NCI-H1694 treated with DMSO at 0.1 percent for 48 hours (cell line): Measurements from ENCODE around the gene FEM1B.

ENCODE experiments used
- DNase-seq: peaks from one replicate; lab custom pipeline; 2025; lab: John Stamatoyannopoulos, UW

The FEM1B gene

DNA sequence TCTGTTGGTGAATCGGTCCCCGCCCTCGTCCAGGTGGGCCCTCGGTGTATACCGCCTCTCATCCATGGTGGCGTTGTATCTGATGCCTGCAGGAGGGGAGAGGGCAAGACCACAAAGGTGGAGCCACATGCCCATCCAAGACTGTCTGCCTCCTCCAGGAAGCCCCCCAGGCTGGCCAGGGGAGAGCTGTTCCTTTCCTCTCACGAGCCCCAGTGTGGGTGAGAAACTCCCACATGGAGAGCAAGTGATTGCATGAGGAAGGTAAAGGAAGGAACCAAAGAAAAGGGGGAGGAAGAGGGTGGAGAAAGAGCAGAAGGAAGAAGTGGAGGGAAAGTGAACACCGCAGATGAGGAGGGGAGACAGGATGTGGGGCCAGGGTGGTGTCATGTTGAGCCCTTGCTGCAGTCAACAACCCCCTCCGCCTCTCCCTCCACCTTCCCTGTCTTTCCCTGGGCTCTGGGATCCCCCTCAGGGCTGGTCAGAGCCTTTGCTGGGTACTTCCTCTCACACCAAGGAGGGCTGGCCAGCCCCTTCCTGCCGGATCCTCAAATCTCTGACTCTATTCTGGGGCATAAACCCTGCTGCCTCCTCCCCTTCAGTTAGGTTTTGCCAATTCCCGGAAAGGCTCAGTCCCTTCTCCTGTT is 49.3 kb downstream of the FEM1B start:
- DNase-seq, result no peak

DNA sequence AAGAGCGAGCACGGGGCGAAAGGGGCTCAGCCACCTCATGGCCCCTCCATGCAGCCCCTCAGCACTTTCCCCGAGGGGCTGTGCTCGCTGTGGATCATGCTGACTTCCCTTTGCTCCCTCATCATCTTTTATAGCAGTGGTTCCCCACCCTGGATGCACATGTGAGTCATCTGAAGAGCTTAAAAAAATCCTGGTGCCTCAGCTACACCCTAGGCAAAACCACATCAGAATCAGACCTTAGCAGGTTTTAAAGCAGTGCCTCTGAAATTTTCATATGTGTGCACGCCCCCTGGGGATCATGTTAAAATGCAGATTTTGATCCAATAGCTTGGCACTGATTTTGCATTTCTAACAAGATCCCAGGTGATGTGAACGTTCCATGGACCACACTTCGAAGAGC is 50.9 kb downstream of the FEM1B start:
- no peak for DNase-seq

DNA sequence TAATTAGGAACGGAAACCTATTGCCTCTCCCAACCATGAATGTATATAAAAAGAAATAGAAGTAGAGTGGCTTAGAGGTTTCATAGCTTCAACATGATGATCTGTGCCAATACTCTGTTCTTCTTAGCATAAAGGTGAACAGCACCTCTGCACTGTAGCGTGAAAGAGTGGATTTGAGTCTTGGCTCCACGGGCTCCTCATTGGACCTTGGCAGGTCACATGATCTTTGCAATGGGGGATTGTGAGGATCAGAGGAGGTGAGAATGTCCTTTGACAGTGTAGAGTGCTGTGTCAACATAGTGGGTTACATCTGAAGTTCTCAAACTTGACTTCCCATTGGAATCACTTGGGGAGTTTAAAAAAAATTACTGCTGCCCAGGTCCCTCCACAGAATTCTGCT is 51.4 kb downstream of the FEM1B start:
- no peak for DNase-seq

- no peak for DNase-seq
Observed at GRCh38 chr15:68330416-68330815, 52.9 kb downstream of the FEM1B start.

GRCh38 chr15:68330901-68331300 is 53.4 kb downstream of the FEM1B start:
- no peak for DNase-seq

GRCh38 chr15:68332266-68332665 is 54.7 kb downstream of the FEM1B start:
- DNase-seq, result no peak

GRCh38 chr15:68333775-68334470 is 56.4 kb downstream of the FEM1B start:
- DNase-seq, result no peak

DNA sequence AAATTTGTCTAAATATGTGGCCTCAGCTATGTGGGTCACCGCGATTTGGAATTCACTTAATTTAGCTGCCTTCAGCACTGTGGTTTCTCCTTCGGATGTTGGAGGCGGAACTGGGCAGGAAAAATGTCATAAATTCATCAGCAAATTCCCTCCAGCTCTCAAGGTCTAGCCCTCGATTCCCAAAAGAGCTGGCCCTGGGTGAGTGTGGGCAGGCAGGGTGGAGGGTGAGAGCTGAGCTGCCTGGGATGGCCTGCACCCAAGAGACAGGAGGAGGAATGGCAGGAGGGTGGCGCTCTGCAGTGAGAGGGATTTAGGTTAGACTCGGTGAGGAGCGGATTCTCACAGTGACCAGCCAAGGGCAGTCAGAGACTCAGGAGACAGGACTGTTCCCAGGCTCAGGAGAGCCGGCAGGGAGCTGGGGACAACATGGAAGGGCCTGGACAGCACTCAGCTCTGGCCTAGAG is 57.1 kb downstream of the FEM1B start:
- DNase-seq, result no peak

GRCh38 chr15:68335251-68335650 is 57.7 kb downstream of the FEM1B start:
- peak; percentile 72 for DNase-seq

GRCh38 chr15:68335655-68336054 is 58.1 kb downstream of the FEM1B start:
- no peak for DNase-seq

GRCh38 chr15:68336516-68336915 is 59.0 kb downstream of the FEM1B start:
- DNase-seq, result no peak

DNA sequence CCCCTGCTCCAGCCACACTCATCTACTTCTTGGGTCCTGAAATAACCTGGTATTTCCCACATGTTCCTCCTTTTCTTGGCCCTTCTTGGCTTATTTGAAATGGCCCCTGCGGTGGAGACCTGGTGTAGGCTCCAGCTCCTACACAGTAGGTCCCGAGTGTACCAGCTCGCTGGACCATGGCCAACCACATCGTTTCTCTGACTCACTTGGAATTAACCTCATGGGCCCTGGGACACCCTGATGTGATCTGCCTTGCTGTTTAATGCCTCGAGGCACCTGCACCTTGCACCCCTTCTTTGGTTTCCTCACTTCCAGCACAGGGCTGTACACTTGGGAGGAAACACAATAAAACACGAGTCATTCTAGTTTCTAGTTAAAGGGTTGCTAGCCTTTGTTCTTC is 60.3 kb downstream of the FEM1B start:
- DNase-seq, result no peak

DNA sequence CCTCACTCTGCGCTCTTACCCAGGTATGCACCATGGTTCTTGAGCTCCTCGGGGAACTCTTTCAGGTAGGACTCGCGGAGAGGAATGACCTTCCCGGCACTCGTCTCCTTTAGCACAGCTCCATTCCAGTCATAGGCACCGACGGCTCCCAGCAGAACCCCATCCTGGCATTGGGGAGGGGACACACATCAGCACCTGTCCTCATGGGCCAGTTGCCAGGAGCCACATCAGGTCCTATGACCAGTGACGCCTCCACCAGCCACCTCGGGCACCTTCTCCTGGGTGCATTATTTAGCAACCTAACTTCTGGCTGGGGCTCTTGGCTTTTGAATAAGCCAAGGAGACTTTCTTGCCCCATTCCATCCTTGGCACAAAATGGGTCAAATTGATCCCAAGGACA is 61.9 kb downstream of the FEM1B start:
- no peak for DNase-seq

GRCh38 chr15:68340726-68341671 is 63.5 kb downstream of the FEM1B start:
- no peak for DNase-seq

GRCh38 chr15:68341760-68342725 is 64.5 kb downstream of the FEM1B start:
- DNase-seq, result no peak

DNA sequence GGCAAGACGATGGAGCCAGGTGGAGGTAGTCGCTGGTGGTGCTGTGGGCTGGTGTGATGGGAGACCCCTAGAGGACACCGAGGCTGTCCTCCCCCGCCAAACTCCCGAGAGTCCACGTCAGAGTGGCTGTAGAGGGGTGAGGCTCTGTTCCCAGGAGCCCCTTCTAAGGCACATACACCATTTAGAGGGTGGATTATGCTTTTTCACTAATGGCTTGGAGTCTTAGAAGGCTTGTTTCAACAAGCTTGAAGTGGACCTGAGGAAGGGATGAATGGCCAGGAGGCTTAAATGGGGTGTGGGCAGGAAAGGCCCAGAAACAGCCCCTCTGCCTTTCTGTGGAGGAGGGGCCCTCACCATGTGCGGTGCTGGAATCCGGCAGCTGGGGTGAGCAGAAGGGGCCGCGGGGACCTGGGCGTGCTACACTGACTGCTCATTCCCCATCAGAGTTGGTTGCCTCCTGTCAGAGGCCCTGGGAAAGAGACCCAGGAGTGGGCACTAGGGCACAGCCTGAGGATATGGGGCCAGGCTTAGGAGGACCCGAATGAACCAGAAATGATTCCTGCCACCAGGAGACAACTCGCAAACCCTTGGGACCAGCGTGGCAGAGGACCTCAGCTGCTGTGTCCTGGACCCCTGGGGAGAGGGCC is 66.2 kb downstream of the FEM1B start:
- peak; percentile 28 for DNase-seq

- DNase-seq, result no peak
Observed at GRCh38 chr15:68344600-68344999, 67.1 kb downstream of the FEM1B start.
